Measurements from ENCODE around the gene EZR. TPM values are rescaled to one million over a fixed set of nuclear protein-coding genes. Genes with fewer than 3 reads are reported as not detected.
A peak's percentile ranks its signal among the peaks of the same experiment; 100 is the strongest.

Gene EZR
- total and polyA plus RNA-seq, 2 of the 13 experiments (the other 11 are each of a cell fraction or from before 2014, with no cell fraction given): 34.7 to 60.3 TPM

DNA sequence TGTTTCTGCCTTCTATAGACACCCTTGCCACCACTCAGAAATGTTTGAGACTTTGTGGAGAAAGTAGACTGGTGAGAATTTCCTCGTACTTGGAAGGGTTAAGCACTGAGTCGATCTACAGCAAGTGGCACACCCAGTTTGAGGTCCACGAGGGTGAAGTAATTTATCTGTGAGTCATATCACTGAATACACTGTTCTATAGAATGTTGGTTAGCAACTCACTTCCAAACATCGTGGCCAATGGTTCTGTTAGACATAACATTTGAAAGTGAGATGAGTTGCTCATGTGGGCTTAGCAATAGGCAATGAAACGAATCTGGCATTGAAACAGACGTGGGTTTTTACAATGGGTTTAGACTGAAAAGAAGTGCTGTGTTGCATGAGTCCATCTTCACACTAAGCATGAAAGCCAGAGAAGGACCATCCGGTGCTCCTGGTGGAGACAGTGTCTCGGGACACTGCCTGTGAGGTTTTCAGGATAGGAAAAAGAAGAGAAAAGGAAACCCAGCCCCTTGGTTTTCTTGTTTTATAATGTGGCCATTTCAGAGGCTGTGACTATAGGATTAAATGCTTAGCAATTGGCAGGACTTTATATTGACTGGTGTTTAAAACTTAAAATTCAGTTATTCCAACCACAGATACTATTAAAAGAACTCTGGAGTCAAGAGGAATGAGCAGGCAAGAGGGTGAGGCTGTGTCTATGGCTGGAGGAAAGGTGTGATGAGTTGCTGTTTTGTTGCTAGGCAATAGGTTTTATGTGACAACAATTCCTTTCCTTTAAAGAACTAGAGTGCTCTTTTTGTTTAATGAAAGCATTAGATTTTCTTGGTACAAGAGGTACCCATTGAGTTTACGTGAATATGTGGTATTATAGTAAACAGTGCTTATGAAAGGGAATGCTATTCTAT is 31.0 kb upstream of the EZR start (continued):
- TF ChIP-seq, protein P1, sequence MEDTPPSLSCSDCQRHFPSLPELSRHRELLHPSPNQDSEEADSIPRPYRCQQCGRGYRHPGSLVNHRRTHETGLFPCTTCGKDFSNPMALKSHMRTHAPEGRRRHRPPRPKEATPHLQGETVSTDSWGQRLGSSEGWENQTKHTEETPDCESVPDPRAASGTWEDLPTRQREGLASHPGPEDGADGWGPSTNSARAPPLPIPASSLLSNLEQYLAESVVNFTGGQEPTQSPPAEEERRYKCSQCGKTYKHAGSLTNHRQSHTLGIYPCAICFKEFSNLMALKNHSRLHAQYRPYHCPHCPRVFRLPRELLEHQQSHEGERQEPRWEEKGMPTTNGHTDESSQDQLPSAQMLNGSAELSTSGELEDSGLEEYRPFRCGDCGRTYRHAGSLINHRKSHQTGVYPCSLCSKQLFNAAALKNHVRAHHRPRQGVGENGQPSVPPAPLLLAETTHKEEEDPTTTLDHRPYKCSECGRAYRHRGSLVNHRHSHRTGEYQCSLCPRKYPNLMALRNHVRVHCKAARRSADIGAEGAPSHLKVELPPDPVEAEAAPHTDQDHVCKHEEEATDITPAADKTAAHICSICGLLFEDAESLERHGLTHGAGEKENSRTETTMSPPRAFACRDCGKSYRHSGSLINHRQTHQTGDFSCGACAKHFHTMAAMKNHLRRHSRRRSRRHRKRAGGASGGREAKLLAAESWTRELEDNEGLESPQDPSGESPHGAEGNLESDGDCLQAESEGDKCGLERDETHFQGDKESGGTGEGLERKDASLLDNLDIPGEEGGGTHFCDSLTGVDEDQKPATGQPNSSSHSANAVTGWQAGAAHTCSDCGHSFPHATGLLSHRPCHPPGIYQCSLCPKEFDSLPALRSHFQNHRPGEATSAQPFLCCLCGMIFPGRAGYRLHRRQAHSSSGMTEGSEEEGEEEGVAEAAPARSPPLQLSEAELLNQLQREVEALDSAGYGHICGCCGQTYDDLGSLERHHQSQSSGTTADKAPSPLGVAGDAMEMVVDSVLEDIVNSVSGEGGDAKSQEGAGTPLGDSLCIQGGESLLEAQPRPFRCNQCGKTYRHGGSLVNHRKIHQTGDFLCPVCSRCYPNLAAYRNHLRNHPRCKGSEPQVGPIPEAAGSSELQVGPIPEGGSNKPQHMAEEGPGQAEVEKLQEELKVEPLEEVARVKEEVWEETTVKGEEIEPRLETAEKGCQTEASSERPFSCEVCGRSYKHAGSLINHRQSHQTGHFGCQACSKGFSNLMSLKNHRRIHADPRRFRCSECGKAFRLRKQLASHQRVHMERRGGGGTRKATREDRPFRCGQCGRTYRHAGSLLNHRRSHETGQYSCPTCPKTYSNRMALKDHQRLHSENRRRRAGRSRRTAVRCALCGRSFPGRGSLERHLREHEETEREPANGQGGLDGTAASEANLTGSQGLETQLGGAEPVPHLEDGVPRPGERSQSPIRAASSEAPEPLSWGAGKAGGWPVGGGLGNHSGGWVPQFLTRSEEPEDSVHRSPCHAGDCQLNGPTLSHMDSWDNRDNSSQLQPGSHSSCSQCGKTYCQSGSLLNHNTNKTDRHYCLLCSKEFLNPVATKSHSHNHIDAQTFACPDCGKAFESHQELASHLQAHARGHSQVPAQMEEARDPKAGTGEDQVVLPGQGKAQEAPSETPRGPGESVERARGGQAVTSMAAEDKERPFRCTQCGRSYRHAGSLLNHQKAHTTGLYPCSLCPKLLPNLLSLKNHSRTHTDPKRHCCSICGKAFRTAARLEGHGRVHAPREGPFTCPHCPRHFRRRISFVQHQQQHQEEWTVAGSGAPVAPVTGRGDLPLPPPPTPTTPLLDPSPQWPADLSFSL (CRISPR knock-in tag; IDR thresholded peaks at IDR 0.05): no peak
- TF ChIP-seq ASH2L (IDR thresholded peaks at IDR 0.05; ENCODE audit: insufficient read length, low read depth, low read length) (peak; percentile 49), ZNF253 (CRISPR knock-in tag; IDR thresholded peaks at IDR 0.05; ENCODE audit: borderline replicate concordance) (no peak), SNAI1 (CRISPR knock-in tag; IDR thresholded peaks at IDR 0.05; ENCODE audit: borderline replicate concordance) (no peak), PRPF4 (IDR thresholded peaks at IDR 0.05; ENCODE audit: low read depth, low read length, poor library complexity, severe bottlenecking) (no peak), JUN (CRISPR knock-in tag; IDR thresholded peaks at IDR 0.05) (0 out of 2 replicates have a peak, but pooled peaks have one; percentile 40), ZNF24 (IDR thresholded peaks at IDR 0.05) (0 out of 2 replicates have a peak, but pooled peaks have one; percentile 18), ZNF816 (CRISPR knock-in tag; IDR thresholded peaks at IDR 0.05; ENCODE audit: borderline replicate concordance) (no peak), ZNF577 (CRISPR knock-in tag; IDR thresholded peaks at IDR 0.05; ENCODE audit: borderline replicate concordance, low read depth) (no peak), EP300 (IDR thresholded peaks at IDR 0.05; ENCODE audit: low read depth in 2 of 2, low read length in 2 of 2) (0 out of 4 replicates have a peak, but pooled peaks have one; percentile 17 to 48), EP300 (CRISPR knock-in tag; IDR thresholded peaks at IDR 0.05; ENCODE audit: borderline replicate concordance) (no peak), ZNF652 (CRISPR knock-in tag; IDR thresholded peaks at IDR 0.05; ENCODE audit: borderline replicate concordance, low read depth) (peak; percentile 92), SAP130 (CRISPR knock-in tag; IDR thresholded peaks at IDR 0.05; ENCODE audit: low read depth) (peak; percentile 27; the same call in 1 of the 2 replicates), ZIK1 (CRISPR knock-in tag; IDR thresholded peaks at IDR 0.05; ENCODE audit: borderline replicate concordance, low read depth) (no peak), ZBTB20 (CRISPR knock-in tag; IDR thresholded peaks at IDR 0.05; ENCODE audit: borderline replicate concordance, low read depth) (0 out of 2 replicates have a peak, but pooled peaks have one; percentile 63), ZNF543 (CRISPR knock-in tag; IDR thresholded peaks at IDR 0.05) (no peak), ZNF781 (CRISPR knock-in tag; IDR thresholded peaks at IDR 0.05; ENCODE audit: borderline replicate concordance, not compliant biosample characterization) (no peak)
- TF ChIP-seq, protein P2, sequence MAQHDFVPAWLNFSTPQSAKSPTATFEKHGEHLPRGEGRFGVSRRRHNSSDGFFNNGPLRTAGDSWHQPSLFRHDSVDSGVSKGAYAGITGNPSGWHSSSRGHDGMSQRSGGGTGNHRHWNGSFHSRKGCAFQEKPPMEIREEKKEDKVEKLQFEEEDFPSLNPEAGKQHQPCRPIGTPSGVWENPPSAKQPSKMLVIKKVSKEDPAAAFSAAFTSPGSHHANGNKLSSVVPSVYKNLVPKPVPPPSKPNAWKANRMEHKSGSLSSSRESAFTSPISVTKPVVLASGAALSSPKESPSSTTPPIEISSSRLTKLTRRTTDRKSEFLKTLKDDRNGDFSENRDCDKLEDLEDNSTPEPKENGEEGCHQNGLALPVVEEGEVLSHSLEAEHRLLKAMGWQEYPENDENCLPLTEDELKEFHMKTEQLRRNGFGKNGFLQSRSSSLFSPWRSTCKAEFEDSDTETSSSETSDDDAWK (CRISPR knock-in tag; IDR thresholded peaks at IDR 0.05): no peak
